ENCODE measurements around the gene UBE3C.

- TF ChIP-seq CTCF (IDR thresholded peaks at IDR 0.05) (no peak), EP300 (IDR thresholded peaks at IDR 0.05) (no peak), POLR2AphosphoS5 (IDR thresholded peaks at IDR 0.05) (no peak)
These were observed 107.3 kb downstream of the UBE3C start for GRCh38 chr7:157246052-157246451.

All from esophagus muscularis mucosa (tissue), 4 donors.